HL-60 (cell line): Measurements from ENCODE around the gene TSC22D1.

Source experiments
- CTCF ChIP-seq: IDR thresholded peaks from one replicate; pipeline ENCODE4 v1.5.1; 2011; ENCODE audit warnings: low read length, control low read depth, inconsistent platforms; ENCODE audit not compliant: insufficient read depth
- GABPA ChIP-seq: IDR thresholded peaks from 2 replicates; pipeline ENCODE4 v1.6.1; 2012; ENCODE audit warnings: low read depth
- POLR2AphosphoS5 ChIP-seq: IDR thresholded peaks from 2 replicates; pipeline ENCODE4 v1.6.1; 2012; ENCODE audit warnings: low read depth
- REST ChIP-seq: IDR thresholded peaks from 2 replicates; pipeline ENCODE4 v1.6.1; 2012; ENCODE audit warnings: low read depth; ENCODE audit not compliant: insufficient replicate concordance

GRCh38 chr13:44388427-44389059 lies 187.6 kb downstream of the TSC22D1 start:
- no peak for TF ChIP-seq CTCF
- TF ChIP-seq REST, result no peak
- TF ChIP-seq POLR2AphosphoS5, result no peak
- no peak for TF ChIP-seq GABPA
